ENCODE data around the gene ZNF366.

GRCh38 chr5:72468606-72469005 is 38.6 kb downstream of the ZNF366 start:
- no peak for TF ChIP-seq CTCF (optimal IDR thresholded peaks at IDR 0.05 in 1 of 3, IDR thresholded peaks at IDR 0.05 in 1 of 3, conservative IDR thresholded peaks at IDR 0.05 in 1 of 3; ENCODE audit: extremely low read depth in 1 of 3, insufficient read depth in 2 of 3, low read length in 3 of 3)
- no peak for TF ChIP-seq EZH2 (IDR thresholded peaks at IDR 0.05; ENCODE audit: low read length)

Data from keratinocyte (primary cell).